Nephron progenitor cell (in vitro differentiated cells): ENCODE data around the gene PGP.
A peak's percentile ranks its signal among the peaks of the same experiment; 100 is the strongest.

Experiments
- DNase-seq: peaks from one replicate; pipeline ENCODE4 v3.0.0; 2021
- H3K27ac Mint-ChIP-seq: 2 replicates; pipeline ENCODE4 v1.8.0; 2021; ENCODE audit warnings: mild to moderate bottlenecking, moderate library complexity, mixed read lengths
- H3K27me3 Mint-ChIP-seq: 2 replicates; pipeline ENCODE4 v1.8.0; 2021; ENCODE audit warnings: mild to moderate bottlenecking, low read depth, mixed read lengths; ENCODE audit not compliant: poor library complexity
- H3K36me3 Mint-ChIP-seq: 2 replicates; pipeline ENCODE4 v1.8.0; 2021; ENCODE audit warnings: low read depth, mixed read lengths
- H3K4me1 Mint-ChIP-seq: 2 replicates; pipeline ENCODE4 v1.8.0; 2021; ENCODE audit warnings: mixed read lengths
- H3K4me3 Mint-ChIP-seq: 2 replicates; pipeline ENCODE4 v1.8.0; 2021; ENCODE audit warnings: mild to moderate bottlenecking, moderate library complexity, mixed read lengths
- H3K9me3 Mint-ChIP-seq: 2 replicates; pipeline ENCODE4 v1.8.0; 2021; ENCODE audit warnings: mild to moderate bottlenecking, moderate library complexity, mixed read lengths
- CTCF ChIP-seq: fragments of 200-600 bp; sonication (generic); IDR thresholded peaks from 2 replicates; pipeline ENCODE4 v1.5.0; 2021; ENCODE audit warnings: antibody characterized with exemption

The PGP gene

GRCh38 chr16:2238150-2238837 is 23.7 kb upstream of the PGP start:
- peaks cover 33% of the 10 kb centered on the region for H3K27me3 Mint-ChIP-seq
- DNase-seq: no peak
- no peaks in the 10 kb centered on the region for H3K4me1 Mint-ChIP-seq
- TF ChIP-seq CTCF: no peak
- H3K9me3 Mint-ChIP-seq: no peaks in the 10 kb centered on the region
- H3K36me3 Mint-ChIP-seq: peaks cover 14% of the 10 kb centered on the region
- no peak overlapping the region for H3K27ac Mint-ChIP-seq
- H3K4me3 Mint-ChIP-seq: no peak overlapping the region

GRCh38 chr16:2237493-2238149 is 23.0 kb upstream of the PGP start:
- H3K27ac Mint-ChIP-seq: no peak overlapping the region
- no peaks in the 10 kb centered on the region for H3K4me1 Mint-ChIP-seq
- H3K27me3 Mint-ChIP-seq: peaks cover 33% of the 10 kb centered on the region
- peak; percentile 28 for DNase-seq
- peaks cover 14% of the 10 kb centered on the region for H3K36me3 Mint-ChIP-seq
- no peak overlapping the region for H3K4me3 Mint-ChIP-seq
- no peaks in the 10 kb centered on the region for H3K9me3 Mint-ChIP-seq
- TF ChIP-seq CTCF: no peak

GRCh38 chr16:2237102-2237482 is 22.5 kb upstream of the PGP start:
- Mint-ChIP-seq H3K27me3 (peaks cover 33% of the 10 kb centered on the region), H3K36me3 (peaks cover 8% of the 10 kb centered on the region), H3K4me1 (no peaks in the 10 kb centered on the region), H3K4me3 (peak overlapping the region; percentile 54), H3K9me3 (no peaks in the 10 kb centered on the region), H3K27ac (no peak overlapping the region)
- DNase-seq: no peak
- TF ChIP-seq CTCF: no peak

GRCh38 chr16:2236337-2237101 is 21.9 kb upstream of the PGP start, which contains the start of gene DNASE1L2:
Gene DNASE1L2 (plus strand): TSS chr16:2236444. CDS start chr16:2236817, 373 bp downstream.
- Mint-ChIP-seq H3K36me3 (peaks cover 7% of the 10 kb centered on the region), H3K27me3 (peaks cover 33% of the 10 kb centered on the region), H3K9me3 (no peaks in the 10 kb centered on the region), H3K27ac (no peak within 1 kb of the TSS), H3K4me3 (peak within 1 kb of the TSS; percentile 54), H3K4me1 (no peaks in the 10 kb centered on the region)
- TF ChIP-seq CTCF: no peak
- peak; percentile 74 for DNase-seq

- DNase-seq: no peak
- Mint-ChIP-seq H3K9me3 (no peaks in the 10 kb centered on the region), H3K36me3 (peaks cover 7% of the 10 kb centered on the region), H3K4me1 (no peaks in the 10 kb centered on the region), H3K4me3 (no peak overlapping the region), H3K27me3 (peaks cover 33% of the 10 kb centered on the region), H3K27ac (no peak overlapping the region)
- no peak for TF ChIP-seq CTCF
Observed at GRCh38 chr16:2235695-2236336, 21.2 kb upstream of the PGP start.
